HEK293 (cell line): ENCODE measurements around the gene TNRC6A.

ENCODE experiments used
- CTCF ChIA-PET: fragments of 350-600 bp; formaldehyde crosslinking; extraction: SDS; loops from one replicate; lab custom pipeline; 2021; ENCODE audit warnings: antibody characterized with exemption; lab: Yijun Ruan, JAX
- POLR2A ChIA-PET: fragments of 300-600 bp; formaldehyde crosslinking; extraction: SDS; loops from one replicate; lab custom pipeline; 2020; ENCODE audit warnings: antibody characterized with exemption, inconsistent platforms; lab: Yijun Ruan, JAX
- H3K27ac ChIP-seq: fragments of 200-500 bp; sonication (Bioruptor generic); 2 replicates; pipeline ENCODE4 v1.5.1; 2014; ENCODE audit warnings: low read depth, low read length, control low read depth, inconsistent platforms; ENCODE audit errors: extremely low read depth
- H3K36me3 ChIP-seq, 2 experiments: fragments of 200-500 bp in 1 of 2; sonication (Bioruptor generic) in 1 of 2; 1 replicate in 1 of 2; 2 replicates in 1 of 2; pipeline ENCODE4 v1.5.1; 2014 to 2017; ENCODE audit warnings: inconsistent platforms in 2 of 2, low read length in 2 of 2; ENCODE audit not compliant: control insufficient read depth in 2 of 2, insufficient read depth in 1 of 2
- H3K4me1 ChIP-seq: fragments of 200-500 bp; sonication (Bioruptor generic); 2 replicates; pipeline ENCODE4 v1.5.1; 2014; ENCODE audit warnings: mild to moderate bottlenecking, low read length, inconsistent platforms; ENCODE audit not compliant: control insufficient read depth, insufficient read depth
- H3K4me3 ChIP-seq: 2 replicates; pipeline ENCODE4 v1.5.1; 2011; ENCODE audit warnings: low read depth, mild to moderate bottlenecking, control low read depth, low read length, moderate library complexity
- H3K9me3 ChIP-seq: fragments of 200-500 bp; sonication (Bioruptor generic); 2 replicates; pipeline ENCODE4 v1.5.1; 2014; ENCODE audit warnings: low read depth, low read length, inconsistent platforms; ENCODE audit not compliant: control insufficient read depth, insufficient read depth
- HOXA7 ChIP-seq: sonication (generic); formaldehyde crosslinking; IDR thresholded peaks from 2 replicates; pipeline ENCODE4 v1.8.1; 2022; ENCODE audit warnings: missing genetic modification reagents, borderline replicate concordance
- RBAK ChIP-seq: fragments of 450-650 bp; formaldehyde crosslinking; IDR thresholded peaks from 2 replicates; pipeline ENCODE4 v1.5.1; 2016; ENCODE audit warnings: missing biosample characterization, missing genetic modification characterization
- ZNF311 ChIP-seq: fragments of 450-650 bp; formaldehyde crosslinking; IDR thresholded peaks from 2 replicates; pipeline ENCODE4 v1.5.1; 2017; ENCODE audit warnings: missing biosample characterization, missing genetic modification characterization, borderline replicate concordance
- ZNF514 ChIP-seq: fragments of 450-650 bp; formaldehyde crosslinking; IDR thresholded peaks from 2 replicates; pipeline ENCODE4 v1.5.1; 2016; ENCODE audit warnings: missing biosample characterization, missing genetic modification characterization
- ZNF555 ChIP-seq: fragments of 450-650 bp; formaldehyde crosslinking; conservative IDR thresholded peaks from 2 replicates; pipeline ENCODE4 v1.5.1; 2017; ENCODE audit warnings: missing biosample characterization, mild to moderate bottlenecking, missing genetic modification characterization, inconsistent platforms
- ZNF596 ChIP-seq: fragments of 450-650 bp; IDR thresholded peaks from 2 replicates; pipeline ENCODE4 v1.5.0; 2018; ENCODE audit warnings: missing biosample characterization, mild to moderate bottlenecking, missing genetic modification characterization, moderate library complexity
- ZNF600 ChIP-seq: fragments of 450-650 bp; formaldehyde crosslinking; IDR thresholded peaks from 2 replicates; pipeline ENCODE4 v1.5.1; 2016; ENCODE audit warnings: missing biosample characterization, missing genetic modification characterization
- ZNF624 ChIP-seq: fragments of 450-650 bp; formaldehyde crosslinking; IDR thresholded peaks from 2 replicates; pipeline ENCODE4 v1.5.1; 2017; ENCODE audit warnings: missing biosample characterization, missing genetic modification characterization
- ZNF701 ChIP-seq: fragments of 450-650 bp; formaldehyde crosslinking; IDR thresholded peaks from 2 replicates; pipeline ENCODE4 v1.5.1; 2016; ENCODE audit warnings: missing biosample characterization, missing genetic modification characterization
- ZNF777 ChIP-seq: fragments of 450-650 bp; formaldehyde crosslinking; IDR thresholded peaks from 2 replicates; pipeline ENCODE4 v1.5.1; 2017; ENCODE audit warnings: missing biosample characterization, missing genetic modification characterization, borderline replicate concordance
- TF ChIP-seq, protein P1 (sequence below): fragments of 450-650 bp; formaldehyde crosslinking; IDR thresholded peaks from 2 replicates; pipeline ENCODE4 v1.5.1; 2016; ENCODE audit warnings: missing biosample characterization, missing genetic modification characterization
- TF ChIP-seq, protein P2 (sequence below): fragments of 450-650 bp; formaldehyde crosslinking; IDR thresholded peaks from 2 replicates; pipeline ENCODE4 v1.5.1; 2016; ENCODE audit warnings: missing biosample characterization, missing genetic modification characterization, low read depth
- TF ChIP-seq, protein P3 (sequence below): fragments of 450-650 bp; formaldehyde crosslinking; IDR thresholded peaks from 2 replicates; pipeline ENCODE4 v1.5.1; 2016; ENCODE audit warnings: missing biosample characterization, missing genetic modification characterization
- TF ChIP-seq, protein P4 (sequence below): fragments of 450-650 bp; formaldehyde crosslinking; IDR thresholded peaks from 2 replicates; pipeline ENCODE4 v1.5.1; 2016; ENCODE audit warnings: missing biosample characterization, missing genetic modification characterization
- TF ChIP-seq, protein P5 (sequence below): fragments of 450-650 bp; formaldehyde crosslinking; IDR thresholded peaks from 2 replicates; pipeline ENCODE4 v1.5.1; 2017; ENCODE audit warnings: missing biosample characterization, missing genetic modification characterization
- TF ChIP-seq, protein P6 (sequence below): fragments of 450-650 bp; formaldehyde crosslinking; IDR thresholded peaks from 2 replicates; pipeline ENCODE4 v1.5.1; 2017; ENCODE audit warnings: missing biosample characterization, missing genetic modification characterization
- TF ChIP-seq, protein P7 (sequence below): fragments of 450-650 bp; formaldehyde crosslinking; IDR thresholded peaks from 2 replicates; pipeline ENCODE4 v1.5.1; 2016; ENCODE audit warnings: missing biosample characterization, missing genetic modification characterization
- TF ChIP-seq, protein P8 (sequence below): fragments of 450-650 bp; formaldehyde crosslinking; IDR thresholded peaks from 2 replicates; pipeline ENCODE4 v1.5.1; 2016; ENCODE audit warnings: missing biosample characterization, missing genetic modification characterization

Gene TNRC6A

DNA sequence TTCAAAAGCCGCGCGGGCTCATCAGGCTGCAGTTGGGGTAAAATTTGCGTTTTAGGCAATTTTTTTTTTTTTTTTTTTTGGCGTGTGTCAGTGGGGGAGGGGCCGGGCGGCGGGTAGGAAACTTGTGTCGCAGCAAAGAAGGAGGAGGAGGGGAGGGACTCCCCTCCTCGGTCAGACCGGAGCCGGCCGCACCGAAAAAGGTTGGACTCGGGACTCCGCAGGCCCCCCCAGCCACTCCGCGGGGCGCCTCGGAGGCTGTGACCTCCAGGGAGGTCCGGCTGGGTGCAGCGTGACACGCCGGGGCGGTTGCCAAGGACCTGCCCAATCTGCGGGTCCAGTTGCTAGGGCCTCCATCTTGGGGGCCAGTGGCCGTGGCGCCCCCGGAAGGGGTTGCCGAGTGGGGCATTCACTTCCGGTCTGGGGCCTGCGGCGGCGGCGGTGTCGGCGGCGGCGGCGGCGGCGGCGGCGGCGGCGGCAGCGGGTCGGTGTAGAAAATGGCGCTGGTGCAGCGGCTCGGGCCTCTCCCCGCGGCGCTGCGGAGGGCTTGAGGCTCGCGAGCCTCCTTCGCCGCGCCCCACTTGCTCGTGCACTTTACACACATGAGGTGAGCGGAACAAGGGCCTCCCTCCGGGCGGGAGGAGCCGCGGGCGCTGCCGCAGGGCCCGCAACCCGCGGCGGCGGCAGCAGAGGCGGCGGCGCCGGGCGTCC lies at the start of gene TNRC6A:
Gene TNRC6A, plus strand, starts transcription at position 409 of the 708 bp plus-strand sequence. Its CDS starts 191 bp downstream, at position 600.
- Histone ChIP-seq H3K4me3 (peak within 1 kb of the TSS; percentile 98), H3K9me3 (no peaks in the 10 kb centered on the region), H3K27ac (peak within 1 kb of the TSS; percentile 96), H3K4me1 (peaks cover 6% of the 10 kb centered on the region; the same call in 1 of the 2 replicates), H3K36me3 (peaks cover 3 to 27% of the 10 kb centered on the region in 2 experiments; a peak in 2 of 3 replicates)
- ChIA-PET CTCF (interaction anchor here (0.6 kb wide), 1 partner anchor 303 kb away, joined by 3 read pairs; no protein-coding TSS in a partner anchor), POLR2A (interaction anchor here (0.7 to 1.6 kb wide), 2 partner anchors 11 to 193 kb away, joined by 5 to 11 read pairs; no protein-coding TSS in a partner anchor)
- TF ChIP-seq, protein P1, sequence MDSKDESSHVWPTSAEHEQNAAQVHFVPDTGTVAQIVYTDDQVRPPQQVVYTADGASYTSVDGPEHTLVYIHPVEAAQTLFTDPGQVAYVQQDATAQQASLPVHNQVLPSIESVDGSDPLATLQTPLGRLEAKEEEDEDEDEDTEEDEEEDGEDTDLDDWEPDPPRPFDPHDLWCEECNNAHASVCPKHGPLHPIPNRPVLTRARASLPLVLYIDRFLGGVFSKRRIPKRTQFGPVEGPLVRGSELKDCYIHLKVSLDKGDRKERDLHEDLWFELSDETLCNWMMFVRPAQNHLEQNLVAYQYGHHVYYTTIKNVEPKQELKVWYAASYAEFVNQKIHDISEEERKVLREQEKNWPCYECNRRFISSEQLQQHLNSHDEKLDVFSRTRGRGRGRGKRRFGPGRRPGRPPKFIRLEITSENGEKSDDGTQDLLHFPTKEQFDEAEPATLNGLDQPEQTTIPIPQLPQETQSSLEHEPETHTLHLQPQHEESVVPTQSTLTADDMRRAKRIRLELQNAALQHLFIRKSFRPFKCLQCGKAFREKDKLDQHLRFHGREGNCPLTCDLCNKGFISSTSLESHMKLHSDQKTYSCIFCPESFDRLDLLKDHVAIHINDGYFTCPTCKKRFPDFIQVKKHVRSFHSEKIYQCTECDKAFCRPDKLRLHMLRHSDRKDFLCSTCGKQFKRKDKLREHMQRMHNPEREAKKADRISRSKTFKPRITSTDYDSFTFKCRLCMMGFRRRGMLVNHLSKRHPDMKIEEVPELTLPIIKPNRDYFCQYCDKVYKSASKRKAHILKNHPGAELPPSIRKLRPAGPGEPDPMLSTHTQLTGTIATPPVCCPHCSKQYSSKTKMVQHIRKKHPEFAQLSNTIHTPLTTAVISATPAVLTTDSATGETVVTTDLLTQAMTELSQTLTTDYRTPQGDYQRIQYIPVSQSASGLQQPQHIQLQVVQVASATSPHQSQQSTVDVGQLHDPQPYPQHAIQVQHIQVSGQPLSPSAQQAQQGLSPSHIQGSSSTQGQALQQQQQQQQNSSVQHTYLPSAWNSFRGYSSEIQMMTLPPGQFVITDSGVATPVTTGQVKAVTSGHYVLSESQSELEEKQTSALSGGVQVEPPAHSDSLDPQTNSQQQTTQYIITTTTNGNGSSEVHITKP (tag by site-specific recombination) = 0 out of 2 replicates have a peak, but pooled peaks have one; percentile 35
- TF ChIP-seq, protein P2, sequence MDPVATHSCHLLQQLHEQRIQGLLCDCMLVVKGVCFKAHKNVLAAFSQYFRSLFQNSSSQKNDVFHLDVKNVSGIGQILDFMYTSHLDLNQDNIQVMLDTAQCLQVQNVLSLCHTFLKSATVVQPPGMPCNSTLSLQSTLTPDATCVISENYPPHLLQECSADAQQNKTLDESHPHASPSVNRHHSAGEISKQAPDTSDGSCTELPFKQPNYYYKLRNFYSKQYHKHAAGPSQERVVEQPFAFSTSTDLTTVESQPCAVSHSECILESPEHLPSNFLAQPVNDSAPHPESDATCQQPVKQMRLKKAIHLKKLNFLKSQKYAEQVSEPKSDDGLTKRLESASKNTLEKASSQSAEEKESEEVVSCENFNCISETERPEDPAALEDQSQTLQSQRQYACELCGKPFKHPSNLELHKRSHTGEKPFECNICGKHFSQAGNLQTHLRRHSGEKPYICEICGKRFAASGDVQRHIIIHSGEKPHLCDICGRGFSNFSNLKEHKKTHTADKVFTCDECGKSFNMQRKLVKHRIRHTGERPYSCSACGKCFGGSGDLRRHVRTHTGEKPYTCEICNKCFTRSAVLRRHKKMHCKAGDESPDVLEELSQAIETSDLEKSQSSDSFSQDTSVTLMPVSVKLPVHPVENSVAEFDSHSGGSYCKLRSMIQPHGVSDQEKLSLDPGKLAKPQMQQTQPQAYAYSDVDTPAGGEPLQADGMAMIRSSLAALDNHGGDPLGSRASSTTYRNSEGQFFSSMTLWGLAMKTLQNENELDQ (tag by site-specific recombination) = no peak
- TF ChIP-seq ZNF555 (tag by site-specific recombination) (no peak), ZNF701 (tag by site-specific recombination) (no peak), ZNF311 (no peak), ZNF596 (tag by site-specific recombination) (no peak), HOXA7 (CRISPR knock-in tag) (no peak), RBAK (tag by site-specific recombination) (no peak), ZNF624 (tag by site-specific recombination) (no peak), ZNF514 (tag by site-specific recombination) (no peak), ZNF600 (tag by site-specific recombination) (0 out of 2 replicates have a peak, but pooled peaks have one; percentile 24), ZNF777 (no peak)
- TF ChIP-seq, protein P3, sequence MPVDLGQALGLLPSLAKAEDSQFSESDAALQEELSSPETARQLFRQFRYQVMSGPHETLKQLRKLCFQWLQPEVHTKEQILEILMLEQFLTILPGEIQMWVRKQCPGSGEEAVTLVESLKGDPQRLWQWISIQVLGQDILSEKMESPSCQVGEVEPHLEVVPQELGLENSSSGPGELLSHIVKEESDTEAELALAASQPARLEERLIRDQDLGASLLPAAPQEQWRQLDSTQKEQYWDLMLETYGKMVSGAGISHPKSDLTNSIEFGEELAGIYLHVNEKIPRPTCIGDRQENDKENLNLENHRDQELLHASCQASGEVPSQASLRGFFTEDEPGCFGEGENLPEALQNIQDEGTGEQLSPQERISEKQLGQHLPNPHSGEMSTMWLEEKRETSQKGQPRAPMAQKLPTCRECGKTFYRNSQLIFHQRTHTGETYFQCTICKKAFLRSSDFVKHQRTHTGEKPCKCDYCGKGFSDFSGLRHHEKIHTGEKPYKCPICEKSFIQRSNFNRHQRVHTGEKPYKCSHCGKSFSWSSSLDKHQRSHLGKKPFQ (tag by site-specific recombination) = no peak
- TF ChIP-seq, protein P4, sequence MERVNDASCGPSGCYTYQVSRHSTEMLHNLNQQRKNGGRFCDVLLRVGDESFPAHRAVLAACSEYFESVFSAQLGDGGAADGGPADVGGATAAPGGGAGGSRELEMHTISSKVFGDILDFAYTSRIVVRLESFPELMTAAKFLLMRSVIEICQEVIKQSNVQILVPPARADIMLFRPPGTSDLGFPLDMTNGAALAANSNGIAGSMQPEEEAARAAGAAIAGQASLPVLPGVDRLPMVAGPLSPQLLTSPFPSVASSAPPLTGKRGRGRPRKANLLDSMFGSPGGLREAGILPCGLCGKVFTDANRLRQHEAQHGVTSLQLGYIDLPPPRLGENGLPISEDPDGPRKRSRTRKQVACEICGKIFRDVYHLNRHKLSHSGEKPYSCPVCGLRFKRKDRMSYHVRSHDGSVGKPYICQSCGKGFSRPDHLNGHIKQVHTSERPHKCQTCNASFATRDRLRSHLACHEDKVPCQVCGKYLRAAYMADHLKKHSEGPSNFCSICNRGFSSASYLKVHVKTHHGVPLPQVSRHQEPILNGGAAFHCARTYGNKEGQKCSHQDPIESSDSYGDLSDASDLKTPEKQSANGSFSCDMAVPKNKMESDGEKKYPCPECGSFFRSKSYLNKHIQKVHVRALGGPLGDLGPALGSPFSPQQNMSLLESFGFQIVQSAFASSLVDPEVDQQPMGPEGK = peak; percentile 98
- TF ChIP-seq, protein P5, sequence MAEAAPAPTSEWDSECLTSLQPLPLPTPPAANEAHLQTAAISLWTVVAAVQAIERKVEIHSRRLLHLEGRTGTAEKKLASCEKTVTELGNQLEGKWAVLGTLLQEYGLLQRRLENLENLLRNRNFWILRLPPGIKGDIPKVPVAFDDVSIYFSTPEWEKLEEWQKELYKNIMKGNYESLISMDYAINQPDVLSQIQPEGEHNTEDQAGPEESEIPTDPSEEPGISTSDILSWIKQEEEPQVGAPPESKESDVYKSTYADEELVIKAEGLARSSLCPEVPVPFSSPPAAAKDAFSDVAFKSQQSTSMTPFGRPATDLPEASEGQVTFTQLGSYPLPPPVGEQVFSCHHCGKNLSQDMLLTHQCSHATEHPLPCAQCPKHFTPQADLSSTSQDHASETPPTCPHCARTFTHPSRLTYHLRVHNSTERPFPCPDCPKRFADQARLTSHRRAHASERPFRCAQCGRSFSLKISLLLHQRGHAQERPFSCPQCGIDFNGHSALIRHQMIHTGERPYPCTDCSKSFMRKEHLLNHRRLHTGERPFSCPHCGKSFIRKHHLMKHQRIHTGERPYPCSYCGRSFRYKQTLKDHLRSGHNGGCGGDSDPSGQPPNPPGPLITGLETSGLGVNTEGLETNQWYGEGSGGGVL (tag by site-specific recombination) = no peak
- TF ChIP-seq, protein P6, sequence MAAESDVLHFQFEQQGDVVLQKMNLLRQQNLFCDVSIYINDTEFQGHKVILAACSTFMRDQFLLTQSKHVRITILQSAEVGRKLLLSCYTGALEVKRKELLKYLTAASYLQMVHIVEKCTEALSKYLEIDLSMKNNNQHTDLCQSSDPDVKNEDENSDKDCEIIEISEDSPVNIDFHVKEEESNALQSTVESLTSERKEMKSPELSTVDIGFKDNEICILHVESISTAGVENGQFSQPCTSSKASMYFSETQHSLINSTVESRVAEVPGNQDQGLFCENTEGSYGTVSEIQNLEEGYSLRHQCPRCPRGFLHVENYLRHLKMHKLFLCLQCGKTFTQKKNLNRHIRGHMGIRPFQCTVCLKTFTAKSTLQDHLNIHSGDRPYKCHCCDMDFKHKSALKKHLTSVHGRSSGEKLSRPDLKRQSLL = no peak
- TF ChIP-seq, protein P7, sequence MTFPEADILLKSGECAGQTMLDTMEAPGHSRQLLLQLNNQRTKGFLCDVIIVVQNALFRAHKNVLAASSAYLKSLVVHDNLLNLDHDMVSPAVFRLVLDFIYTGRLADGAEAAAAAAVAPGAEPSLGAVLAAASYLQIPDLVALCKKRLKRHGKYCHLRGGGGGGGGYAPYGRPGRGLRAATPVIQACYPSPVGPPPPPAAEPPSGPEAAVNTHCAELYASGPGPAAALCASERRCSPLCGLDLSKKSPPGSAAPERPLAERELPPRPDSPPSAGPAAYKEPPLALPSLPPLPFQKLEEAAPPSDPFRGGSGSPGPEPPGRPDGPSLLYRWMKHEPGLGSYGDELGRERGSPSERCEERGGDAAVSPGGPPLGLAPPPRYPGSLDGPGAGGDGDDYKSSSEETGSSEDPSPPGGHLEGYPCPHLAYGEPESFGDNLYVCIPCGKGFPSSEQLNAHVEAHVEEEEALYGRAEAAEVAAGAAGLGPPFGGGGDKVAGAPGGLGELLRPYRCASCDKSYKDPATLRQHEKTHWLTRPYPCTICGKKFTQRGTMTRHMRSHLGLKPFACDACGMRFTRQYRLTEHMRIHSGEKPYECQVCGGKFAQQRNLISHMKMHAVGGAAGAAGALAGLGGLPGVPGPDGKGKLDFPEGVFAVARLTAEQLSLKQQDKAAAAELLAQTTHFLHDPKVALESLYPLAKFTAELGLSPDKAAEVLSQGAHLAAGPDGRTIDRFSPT = no peak
- TF ChIP-seq, protein P8, sequence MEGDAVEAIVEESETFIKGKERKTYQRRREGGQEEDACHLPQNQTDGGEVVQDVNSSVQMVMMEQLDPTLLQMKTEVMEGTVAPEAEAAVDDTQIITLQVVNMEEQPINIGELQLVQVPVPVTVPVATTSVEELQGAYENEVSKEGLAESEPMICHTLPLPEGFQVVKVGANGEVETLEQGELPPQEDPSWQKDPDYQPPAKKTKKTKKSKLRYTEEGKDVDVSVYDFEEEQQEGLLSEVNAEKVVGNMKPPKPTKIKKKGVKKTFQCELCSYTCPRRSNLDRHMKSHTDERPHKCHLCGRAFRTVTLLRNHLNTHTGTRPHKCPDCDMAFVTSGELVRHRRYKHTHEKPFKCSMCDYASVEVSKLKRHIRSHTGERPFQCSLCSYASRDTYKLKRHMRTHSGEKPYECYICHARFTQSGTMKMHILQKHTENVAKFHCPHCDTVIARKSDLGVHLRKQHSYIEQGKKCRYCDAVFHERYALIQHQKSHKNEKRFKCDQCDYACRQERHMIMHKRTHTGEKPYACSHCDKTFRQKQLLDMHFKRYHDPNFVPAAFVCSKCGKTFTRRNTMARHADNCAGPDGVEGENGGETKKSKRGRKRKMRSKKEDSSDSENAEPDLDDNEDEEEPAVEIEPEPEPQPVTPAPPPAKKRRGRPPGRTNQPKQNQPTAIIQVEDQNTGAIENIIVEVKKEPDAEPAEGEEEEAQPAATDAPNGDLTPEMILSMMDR (tag by site-specific recombination) = no peak; the same call in 1 of the 2 replicates
